Loucy (cell line): ENCODE results near the gene ALG1L2.
"Not testable (repeated sequence)": the region's sequence is repeated elsewhere in the genome, so short reads cannot be mapped to it uniquely, and the experiment has no call there.

Source experiments
- H2AFZ ChIP-seq: fragments of 200-600 bp; sonication (generic); 2 replicates; pipeline ENCODE4 v1.6.0; 2016; ENCODE audit warnings: antibody characterized with exemption, mild to moderate bottlenecking, low read length, moderate library complexity
- H3F3A ChIP-seq: fragments of 200-600 bp; 2 replicates; pipeline ENCODE4 v1.6.0; 2016; ENCODE audit warnings: antibody characterized with exemption, low read depth, mild to moderate bottlenecking
- H3K27me3 ChIP-seq: fragments of 200-600 bp; sonication (generic); 2 replicates; pipeline ENCODE4 v1.6.1; 2014; ENCODE audit warnings: low read length, mild to moderate bottlenecking; ENCODE audit not compliant: insufficient read depth, poor library complexity, severe bottlenecking
- H3K36me3 ChIP-seq: fragments of 200-600 bp; sonication (generic); 2 replicates; pipeline ENCODE4 v1.6.1; 2016; ENCODE audit warnings: low read length; ENCODE audit not compliant: insufficient read depth
- H3K4me1 ChIP-seq: fragments of 200-600 bp; sonication (generic); 2 replicates; pipeline ENCODE4 v1.5.1; 2014; ENCODE audit warnings: low read length, mild to moderate bottlenecking; ENCODE audit not compliant: insufficient read depth, poor library complexity, severe bottlenecking
- H3K4me2 ChIP-seq: fragments of 200-600 bp; sonication (generic); 2 replicates; pipeline ENCODE4 v1.6.0; 2014; ENCODE audit warnings: antibody characterized with exemption, low read length, low read depth, mild to moderate bottlenecking; ENCODE audit not compliant: poor library complexity, severe bottlenecking
- H3K4me3 ChIP-seq: fragments of 200-600 bp; sonication (generic); 2 replicates; pipeline ENCODE4 v1.5.1; 2014; ENCODE audit warnings: low read length, mild to moderate bottlenecking, mixed read lengths; ENCODE audit not compliant: poor library complexity, severe bottlenecking
- H3K79me2 ChIP-seq: fragments of 200-600 bp; sonication (generic); 2 replicates; pipeline ENCODE4 v1.6.1; 2014; ENCODE audit warnings: low read length; ENCODE audit not compliant: insufficient read depth
- H3K9ac ChIP-seq: fragments of 200-600 bp; sonication (generic); 2 replicates; pipeline ENCODE4 v1.6.0; 2014; ENCODE audit warnings: mild to moderate bottlenecking, low read depth, low read length, moderate library complexity; ENCODE audit not compliant: poor library complexity, severe bottlenecking
- H3K9me2 ChIP-seq: fragments of 200-600 bp; sonication (generic); replicated peaks from 2 replicates; pipeline ENCODE4 v1.6.1; 2016; ENCODE audit warnings: low read depth, low read length, mixed read lengths
- H3K9me3 ChIP-seq: fragments of 200-600 bp; sonication (generic); 2 replicates; pipeline ENCODE4 v1.6.1; 2014; ENCODE audit warnings: mild to moderate bottlenecking, antibody characterized with exemption, low read length, low read depth; ENCODE audit not compliant: insufficient read depth
- H4K20me1 ChIP-seq: fragments of 200-600 bp; sonication (generic); 2 replicates; pipeline ENCODE4 v1.6.0; 2014; ENCODE audit warnings: antibody characterized with exemption, low read length, mild to moderate bottlenecking; ENCODE audit not compliant: insufficient read depth, poor library complexity, severe bottlenecking
- EZH2phosphoT487 ChIP-seq: fragments of 200-600 bp; IDR thresholded peaks from 2 replicates; pipeline ENCODE4 v1.6.1; 2018; ENCODE audit warnings: antibody characterized with exemption, mild to moderate bottlenecking, moderate library complexity, borderline replicate concordance
- TF ChIP-seq, protein P1 (sequence below): fragments of 200-600 bp; sonication (generic); conservative IDR thresholded peaks from 2 replicates; pipeline ENCODE4 v1.5.1; 2014; ENCODE audit warnings: mild to moderate bottlenecking, antibody characterized with exemption, low read length

Gene ALG1L2, protein sequence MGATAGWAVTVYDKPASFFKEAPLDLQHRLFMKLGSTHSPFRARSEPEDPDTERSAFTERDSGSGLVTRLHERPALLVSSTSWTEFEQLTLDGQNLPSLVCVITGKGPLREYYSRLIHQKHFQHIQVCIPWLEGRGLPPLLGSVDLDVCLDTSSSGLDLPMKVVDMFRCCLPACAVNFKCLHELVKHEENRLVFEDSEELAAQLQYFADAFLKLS

DNA sequence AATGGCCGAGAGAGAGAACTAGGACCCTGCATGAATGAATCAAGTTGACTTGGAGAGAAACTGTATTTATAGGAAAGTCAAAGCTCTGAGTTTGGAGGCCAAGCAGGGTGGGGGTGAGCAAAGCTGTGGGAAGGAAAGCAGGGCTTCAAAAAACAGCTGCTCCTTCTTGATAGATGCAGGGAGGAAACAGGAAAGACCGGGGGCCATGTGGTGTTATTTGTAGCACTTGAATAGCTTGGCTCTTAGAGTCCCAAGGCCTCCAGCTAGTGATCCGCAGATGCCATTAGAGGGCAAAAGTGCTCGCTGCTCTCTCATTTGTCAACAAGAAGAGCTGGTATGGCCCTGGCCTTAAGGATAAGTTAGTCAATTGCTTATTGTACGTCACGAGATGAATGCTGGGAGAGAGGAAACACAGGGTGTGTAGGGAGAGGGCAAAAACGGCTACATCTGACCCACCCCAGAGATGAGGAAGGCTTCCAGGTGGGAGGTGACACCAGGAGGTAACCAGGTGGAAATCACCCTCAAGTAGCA is at the start of gene ALG1L2:
Gene ALG1L2 (plus strand): TSS at position 481 of the 531 bp plus-strand sequence. CDS start 186 bp downstream, outside the sequence.
- peaks cover 13% of the 10 kb centered on the region for H3K4me1 ChIP-seq
- no peaks in the 10 kb centered on the region for H3K9me3 ChIP-seq
- H3F3A ChIP-seq, result no peaks in the 10 kb centered on the region
- no peaks in the 10 kb centered on the region for H3K27me3 ChIP-seq
- no peak within 1 kb of the TSS for H3K4me3 ChIP-seq
- H4K20me1 ChIP-seq, result no peaks in the 10 kb centered on the region
- H3K36me3 ChIP-seq, result no peaks in the 10 kb centered on the region
- peak within 1 kb of the TSS; percentile 25 for H3K4me2 ChIP-seq
- H3K79me2 ChIP-seq, result no peaks in the 10 kb centered on the region
- no peak for TF ChIP-seq EZH2phosphoT487
- TF ChIP-seq, protein P1, sequence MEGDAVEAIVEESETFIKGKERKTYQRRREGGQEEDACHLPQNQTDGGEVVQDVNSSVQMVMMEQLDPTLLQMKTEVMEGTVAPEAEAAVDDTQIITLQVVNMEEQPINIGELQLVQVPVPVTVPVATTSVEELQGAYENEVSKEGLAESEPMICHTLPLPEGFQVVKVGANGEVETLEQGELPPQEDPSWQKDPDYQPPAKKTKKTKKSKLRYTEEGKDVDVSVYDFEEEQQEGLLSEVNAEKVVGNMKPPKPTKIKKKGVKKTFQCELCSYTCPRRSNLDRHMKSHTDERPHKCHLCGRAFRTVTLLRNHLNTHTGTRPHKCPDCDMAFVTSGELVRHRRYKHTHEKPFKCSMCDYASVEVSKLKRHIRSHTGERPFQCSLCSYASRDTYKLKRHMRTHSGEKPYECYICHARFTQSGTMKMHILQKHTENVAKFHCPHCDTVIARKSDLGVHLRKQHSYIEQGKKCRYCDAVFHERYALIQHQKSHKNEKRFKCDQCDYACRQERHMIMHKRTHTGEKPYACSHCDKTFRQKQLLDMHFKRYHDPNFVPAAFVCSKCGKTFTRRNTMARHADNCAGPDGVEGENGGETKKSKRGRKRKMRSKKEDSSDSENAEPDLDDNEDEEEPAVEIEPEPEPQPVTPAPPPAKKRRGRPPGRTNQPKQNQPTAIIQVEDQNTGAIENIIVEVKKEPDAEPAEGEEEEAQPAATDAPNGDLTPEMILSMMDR, result no peak
- peak within 1 kb of the TSS; percentile 30; the same call in 1 of the 2 replicates for H2AFZ ChIP-seq
- H3K9ac ChIP-seq, result no peak within 1 kb of the TSS
- no peaks in the 10 kb centered on the region for H3K9me2 ChIP-seq

DNA sequence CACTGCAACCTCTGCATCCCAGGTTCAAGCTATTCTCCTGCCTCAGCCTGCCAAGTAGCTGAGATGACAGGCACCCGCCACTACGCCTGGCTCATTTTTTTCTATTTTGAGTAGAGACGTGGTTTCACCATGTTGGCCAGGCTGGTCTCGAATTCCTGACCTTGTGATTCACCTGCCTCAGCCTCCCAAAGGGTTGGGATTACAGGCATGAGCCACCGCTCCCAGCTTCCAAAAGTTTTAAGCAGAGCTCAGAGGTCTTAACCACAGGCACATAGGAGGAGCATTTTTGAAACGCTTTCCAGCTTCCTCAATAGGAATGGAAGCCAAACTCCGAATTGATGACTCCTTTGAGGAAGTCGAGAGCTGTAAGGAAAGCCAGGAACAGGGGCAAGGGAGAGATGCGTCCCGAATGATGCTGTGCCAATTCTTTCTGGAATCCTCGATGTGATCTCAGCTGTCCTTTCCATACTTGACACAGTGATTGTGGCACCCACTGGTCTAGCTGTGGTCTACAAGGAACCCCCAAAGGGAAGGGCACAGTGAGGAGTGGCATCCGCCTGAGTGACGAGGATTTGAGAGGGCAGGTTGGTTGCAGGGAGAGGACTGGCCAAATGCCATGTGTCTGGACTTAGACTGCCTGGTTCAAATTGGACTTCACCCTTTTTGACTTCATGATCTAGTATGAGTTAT is 44.4 kb upstream of the ALG1L2 start:
- not testable (repeated sequence) for H3K4me1 ChIP-seq, H3K36me3 ChIP-seq, H3K9ac ChIP-seq, H3K4me2 ChIP-seq, H3K9me2 ChIP-seq, H3F3A ChIP-seq, H3K27me3 ChIP-seq, H3K4me3 ChIP-seq, H3K79me2 ChIP-seq, H2AFZ ChIP-seq, H4K20me1 ChIP-seq, H3K9me3 ChIP-seq

DNA sequence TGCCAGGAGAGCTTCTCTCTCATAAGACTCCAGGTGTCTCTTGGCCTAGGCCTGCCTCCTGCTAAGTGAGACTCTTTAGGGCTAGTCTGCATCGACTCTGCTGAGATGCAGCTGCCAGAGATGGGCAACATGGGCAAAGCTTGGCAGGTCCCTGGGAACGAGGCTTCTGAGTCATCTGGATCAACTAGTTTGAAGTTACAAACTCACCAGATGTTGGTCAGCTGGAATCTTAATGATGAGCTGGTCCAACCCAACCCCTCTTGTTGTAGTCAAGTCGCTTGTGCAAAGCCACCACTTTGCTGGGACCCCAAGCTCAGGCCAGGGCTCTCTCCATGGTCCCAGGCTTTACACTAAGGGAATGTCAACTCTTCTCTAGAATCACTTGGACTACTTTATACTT is 38.9 kb upstream of the ALG1L2 start:
- H3K4me1 ChIP-seq, H3K79me2 ChIP-seq, H2AFZ ChIP-seq, H3F3A ChIP-seq, H3K9me3 ChIP-seq, H3K9me2 ChIP-seq, H3K9ac ChIP-seq, H3K27me3 ChIP-seq, H3K36me3 ChIP-seq, H3K4me2 ChIP-seq, H4K20me1 ChIP-seq, H3K4me3 ChIP-seq: not testable (repeated sequence)

DNA sequence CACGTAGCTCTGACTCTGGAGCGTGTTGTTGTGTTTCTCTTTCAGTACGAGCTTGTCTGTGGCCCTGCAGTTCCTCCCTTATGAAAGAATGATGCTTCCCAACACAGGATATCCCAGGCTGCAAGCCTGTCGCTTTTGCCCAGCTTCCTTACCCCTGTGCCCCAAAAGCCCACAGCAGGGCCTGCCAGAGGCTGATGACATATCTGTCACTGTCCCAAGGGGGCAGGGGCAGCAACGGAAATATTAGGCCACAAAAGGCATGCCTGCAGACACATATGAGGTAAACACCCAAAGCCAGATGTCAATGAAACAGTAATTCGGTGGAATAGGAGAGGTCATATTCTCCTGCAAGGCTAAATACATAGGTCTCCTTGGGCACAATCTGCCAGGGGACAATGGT is 38.0 kb upstream of the ALG1L2 start:
- H3K9ac ChIP-seq, H3K4me1 ChIP-seq, H3K9me2 ChIP-seq, H3K79me2 ChIP-seq, H3K9me3 ChIP-seq, H3F3A ChIP-seq, H2AFZ ChIP-seq, H4K20me1 ChIP-seq, H3K4me3 ChIP-seq, H3K27me3 ChIP-seq, H3K4me2 ChIP-seq, H3K36me3 ChIP-seq: not testable (repeated sequence)
